ENCODE measurements around the gene LPCAT2. TPM values are rescaled to one million over a fixed set of nuclear protein-coding genes. Genes with fewer than 3 reads are reported as not detected.

Gene LPCAT2
- total and polyA plus RNA-seq, 2 donors (not counting 3 experiments of a cell fraction or from before 2014, with no cell fraction given): 64.5 to 72.9 TPM

GRCh38 chr16:55592306-55592705 lies 83.4 kb downstream of the LPCAT2 start:
- Histone ChIP-seq H3K4me3 (replicated peaks in 1 of 3; ENCODE audit: insufficient read depth in 1 of 3, low read depth in 1 of 3, low read length in 3 of 3) (no peak overlapping the region), H3K27me3 (ENCODE audit: control insufficient read depth in 2 of 2, insufficient read depth in 2 of 2, low read length in 2 of 2) (no peaks in the 10 kb centered on the region), H3K4me2 (ENCODE audit: insufficient read depth, low read length) (no peak overlapping the region), H3K27ac (ENCODE audit: insufficient read depth, low read depth, low read length) (no peak overlapping the region), H4K20me1 (replicated peaks; ENCODE audit: control insufficient read depth, extremely low read depth, insufficient read depth, low read length) (no peaks in the 10 kb centered on the region), H3K79me2 (ENCODE audit: control insufficient read depth, insufficient read depth, low read length) (no peaks in the 10 kb centered on the region), H3K9me3 (replicated peaks; ENCODE audit: control insufficient read depth, insufficient read depth, low read length) (no peaks in the 10 kb centered on the region), H3K9me1 (replicated peaks; ENCODE audit: control insufficient read depth, extremely low read depth, insufficient read depth, low read length) (no peaks in the 10 kb centered on the region), H3K9ac (replicated peaks; ENCODE audit: extremely low read depth, insufficient read depth, low read length) (no peak overlapping the region), H3K4me1 (ENCODE audit: control insufficient read depth, extremely low read depth, insufficient read depth, low read length) (no peaks in the 10 kb centered on the region), H3K36me3 (ENCODE audit: control insufficient read depth in 2 of 2, extremely low read depth in 1 of 2, insufficient read depth in 2 of 2, low read length in 2 of 2) (no peaks in the 10 kb centered on the region), H2AFZ (ENCODE audit: low read depth, low read length) (no peak overlapping the region)
- ChIA-PET CTCF (no interaction called here), POLR2A (no interaction called here)
- intact Hi-C loops (cut with micrococcal nuclease) (no loop called here), dilution Hi-C loops (cut with MboI; ENCODE audit: extremely low pct_ligation_motif_present, low sequenced_read_pairs) (no loop called here)
- TF ChIP-seq MYC (IDR thresholded peaks at IDR 0.05; ENCODE audit: low read depth, low read length) (no peak), CTCF (IDR thresholded peaks at IDR 0.05; ENCODE audit: extremely low read depth in 1 of 2, insufficient read depth in 1 of 2, low read depth in 1 of 2, low read length in 2 of 2) (no peak), FOS (IDR thresholded peaks at IDR 0.05; ENCODE audit: borderline replicate concordance, insufficient read depth, low read length) (no peak), POLR2A (IDR thresholded peaks at IDR 0.05; ENCODE audit: low read depth, low read length) (no peak), JUN (IDR thresholded peaks at IDR 0.05; ENCODE audit: borderline replicate concordance, insufficient read depth, insufficient read length, low read depth) (no peak), POLR2AphosphoS5 (IDR thresholded peaks at IDR 0.05; ENCODE audit: insufficient read depth, low read depth, low read length) (no peak), EZH2 (IDR thresholded peaks at IDR 0.05; ENCODE audit: borderline replicate concordance, low read depth, low read length, severe bottlenecking) (no peak), GATA2 (IDR thresholded peaks at IDR 0.05; ENCODE audit: insufficient read depth, insufficient read length, low read depth, low read length) (no peak)
- TF ChIP-seq, protein P1, sequence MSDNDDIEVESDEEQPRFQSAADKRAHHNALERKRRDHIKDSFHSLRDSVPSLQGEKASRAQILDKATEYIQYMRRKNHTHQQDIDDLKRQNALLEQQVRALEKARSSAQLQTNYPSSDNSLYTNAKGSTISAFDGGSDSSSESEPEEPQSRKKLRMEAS (IDR thresholded peaks at IDR 0.05; ENCODE audit: insufficient read depth, insufficient read length): no peak
- no TSS peak for BruUV-seq (replicated peaks)
- no peak for DNase-seq (ENCODE audit: low read depth, low spot score)
- no peak for FAIRE-seq
